Jurkat, Clone E6-1 (cell line): ENCODE results near the gene XPNPEP1.
A peak's percentile ranks its signal among the peaks of the same experiment; 100 is the strongest.
"Not testable (repeated sequence)": the region's sequence is repeated elsewhere in the genome, so short reads cannot be mapped to it uniquely, and the experiment has no call there.

ENCODE experiments used
- DNase-seq: peaks from one replicate; pipeline ENCODE4 v3.0.0-alpha.2; 2011; ENCODE audit warnings: low read depth, low spot score
- H3K4me3 ChIP-seq: 2 replicates; pipeline ENCODE4 v1.5.1; 2011; ENCODE audit warnings: mild to moderate bottlenecking, low read length, control low read depth, moderate library complexity

XPNPEP1 gene

DNA sequence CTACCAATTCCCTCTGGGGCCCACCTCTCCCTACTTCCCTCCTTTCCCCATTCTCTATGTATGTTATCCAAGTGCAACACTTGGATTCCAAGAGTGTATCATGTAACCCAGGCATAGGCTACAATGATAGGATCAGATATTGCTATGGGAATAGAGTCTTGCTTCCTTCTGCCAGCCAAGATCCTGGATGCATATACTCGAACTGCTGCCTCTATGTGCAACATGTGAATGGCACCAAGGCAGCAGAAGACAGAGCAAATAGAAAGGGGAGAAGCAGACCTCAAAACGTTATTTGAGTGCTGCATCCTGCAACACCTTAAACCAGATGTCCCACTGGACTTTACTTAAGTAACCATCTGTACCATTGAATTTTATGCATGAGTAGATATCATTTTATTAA lies 3.5 kb upstream of the XPNPEP1 start:
- no peak overlapping the region for H3K4me3 ChIP-seq
- no peak for DNase-seq

GRCh38 chr10:109926061-109926745 lies 2.9 kb upstream of the XPNPEP1 start:
- no peak for DNase-seq

GRCh38 chr10:109924967-109925620 lies 1.8 kb upstream of the XPNPEP1 start:
- no peak overlapping the region for H3K4me3 ChIP-seq
- DNase-seq, result no peak

More at GRCh38 chr10:109926061-109926745, 2.9 kb upstream of the XPNPEP1 start:
- H3K4me3 ChIP-seq, result no peak overlapping the region

DNA sequence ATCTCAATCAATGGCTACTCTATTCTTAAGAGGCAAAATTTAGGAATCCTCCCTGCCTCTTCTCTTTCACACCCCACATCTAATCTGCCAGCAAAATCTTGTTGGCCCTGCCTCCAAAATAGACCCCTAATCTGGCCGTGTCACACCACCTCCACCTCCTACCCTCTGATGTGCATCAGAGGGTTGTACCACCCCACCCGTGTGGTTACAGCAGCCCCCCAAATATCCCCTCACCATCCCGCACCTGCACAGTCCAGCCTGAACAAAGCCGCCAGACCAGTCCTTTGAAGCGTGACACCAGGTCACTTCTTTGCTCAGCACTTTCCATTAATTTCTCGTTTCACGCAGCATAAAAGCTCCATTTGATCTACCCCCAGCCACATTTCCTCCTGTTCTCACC lies 776 bp upstream of the XPNPEP1 start:
- H3K4me3 ChIP-seq, result peak overlapping the region; percentile 65
- DNase-seq, result no peak

- H3K4me3 ChIP-seq, result peak overlapping the region; percentile 65
- no peak for DNase-seq
Measured at GRCh38 chr10:109922358-109922975, 844 bp downstream of the XPNPEP1 start.

DNA sequence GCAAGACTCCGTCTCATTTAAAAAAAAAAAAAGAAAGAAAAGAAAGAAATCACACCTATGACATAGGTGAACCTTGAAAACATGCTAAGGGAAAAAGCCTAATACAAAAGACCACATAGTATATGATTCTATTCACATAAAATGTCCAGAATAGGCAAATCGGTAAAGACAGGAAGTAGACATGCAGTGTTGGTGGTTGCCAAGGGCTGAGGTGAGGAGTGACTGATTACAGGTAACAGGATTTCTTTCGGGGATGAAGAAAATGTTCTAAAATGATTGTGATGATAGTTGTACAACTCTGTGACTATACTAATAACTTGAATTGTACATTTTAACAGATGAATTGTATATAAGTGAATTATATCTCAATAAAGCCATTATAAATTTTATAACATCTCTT lies 3.3 kb downstream of the XPNPEP1 start:
- no peak overlapping the region for H3K4me3 ChIP-seq
- no peak for DNase-seq

GRCh38 chr10:109919220-109919619 lies 4.1 kb downstream of the XPNPEP1 start:
- H3K4me3 ChIP-seq, result no peak overlapping the region
- no peak for DNase-seq

GRCh38 chr10:109918707-109919106 lies 4.6 kb downstream of the XPNPEP1 start:
- DNase-seq, H3K4me3 ChIP-seq: not testable (repeated sequence)

- 0 out of 2 replicates have a peak overlapping the region, but pooled peaks have one; percentile 0 for H3K4me3 ChIP-seq
Measured at GRCh38 chr10:109915566-109915965, 7.7 kb downstream of the XPNPEP1 start.

DNA sequence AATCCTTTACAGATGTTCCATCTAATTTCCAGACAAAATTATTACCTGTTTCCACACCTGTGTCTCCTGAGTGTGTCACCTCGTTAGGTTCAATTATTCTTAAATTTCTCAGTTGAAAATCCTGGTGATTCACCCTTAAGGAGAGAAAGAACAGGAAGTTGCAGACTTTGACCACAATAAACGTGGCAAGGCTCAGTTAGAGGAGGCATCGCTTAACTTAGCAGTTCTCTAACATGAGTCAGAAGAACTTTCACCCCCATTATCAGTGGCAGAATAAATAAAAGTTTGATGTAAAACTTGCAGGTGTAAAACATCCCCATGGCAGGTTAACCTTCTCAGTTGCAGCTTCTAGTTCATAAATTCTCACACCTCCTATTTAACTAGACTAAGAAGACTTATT lies 8.3 kb downstream of the XPNPEP1 start:
- H3K4me3 ChIP-seq, result no peak overlapping the region

More at GRCh38 chr10:109915566-109915965, 7.7 kb downstream of the XPNPEP1 start:
- no peak for DNase-seq

DNA sequence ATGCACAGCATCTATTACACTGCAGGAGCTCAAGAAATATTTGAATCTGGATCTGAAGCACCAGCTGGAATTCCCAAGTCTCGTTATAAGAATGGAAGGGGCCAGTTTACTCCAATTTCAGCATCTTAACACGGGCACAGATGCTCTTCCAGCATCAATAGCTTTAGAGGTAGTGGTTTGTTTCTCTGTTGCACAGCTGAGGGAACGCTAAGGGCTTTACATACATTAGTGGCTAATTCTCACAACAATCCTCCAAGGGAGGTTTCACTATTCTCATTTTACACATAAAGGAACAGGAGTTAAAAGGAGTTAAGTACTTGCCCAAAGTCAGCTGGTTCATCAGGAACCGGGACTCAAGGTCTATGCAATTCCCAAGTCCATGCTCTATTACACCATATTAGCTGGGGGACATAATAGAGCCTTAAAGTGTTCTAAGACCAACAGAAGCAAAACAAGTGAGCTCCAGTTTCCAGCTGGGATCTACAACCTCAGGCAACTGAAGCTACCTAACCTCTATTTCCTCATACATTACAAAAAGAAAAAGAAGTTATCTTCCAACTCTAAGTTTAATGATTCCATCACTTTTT lies 9.9 kb downstream of the XPNPEP1 start:
- no peak overlapping the region for H3K4me3 ChIP-seq
- no peak for DNase-seq

More for the DNA sequence above, 8.3 kb downstream of the XPNPEP1 start:
- peak; percentile 88 for DNase-seq

- H3K4me3 ChIP-seq, result no peak overlapping the region
- peak; percentile 77 for DNase-seq
Measured at GRCh38 chr10:109912335-109913281, 10.7 kb downstream of the XPNPEP1 start.

- H3K4me3 ChIP-seq, result no peak overlapping the region
- DNase-seq, result no peak
Measured at GRCh38 chr10:109911903-109912302, 11.4 kb downstream of the XPNPEP1 start.

GRCh38 chr10:109906316-109906715 lies 17.0 kb downstream of the XPNPEP1 start:
- no peak overlapping the region for H3K4me3 ChIP-seq
- no peak for DNase-seq

DNA sequence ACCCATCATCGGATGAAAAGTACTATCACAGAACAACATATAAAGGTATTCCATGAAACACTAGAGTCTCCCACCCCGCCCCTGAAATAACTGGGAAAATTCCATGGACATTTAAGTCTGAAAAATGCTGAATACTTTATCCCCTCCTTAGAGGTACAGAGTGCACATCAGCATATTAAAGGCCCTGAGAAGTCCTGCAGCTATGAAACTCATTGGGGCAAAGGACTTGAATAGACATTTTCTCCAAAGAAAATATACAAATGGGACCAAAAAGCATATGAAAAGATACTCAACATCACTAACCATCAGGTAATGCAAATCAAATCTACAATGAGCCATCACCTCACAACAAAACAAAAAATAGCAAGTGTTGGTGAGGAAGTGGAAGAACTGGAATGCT lies 18.9 kb downstream of the XPNPEP1 start:
- no peak for DNase-seq
- H3K4me3 ChIP-seq, result no peak overlapping the region

GRCh38 chr10:109902992-109903947 lies 20.0 kb downstream of the XPNPEP1 start:
- DNase-seq, result no peak
- H3K4me3 ChIP-seq, result no peak overlapping the region

DNA sequence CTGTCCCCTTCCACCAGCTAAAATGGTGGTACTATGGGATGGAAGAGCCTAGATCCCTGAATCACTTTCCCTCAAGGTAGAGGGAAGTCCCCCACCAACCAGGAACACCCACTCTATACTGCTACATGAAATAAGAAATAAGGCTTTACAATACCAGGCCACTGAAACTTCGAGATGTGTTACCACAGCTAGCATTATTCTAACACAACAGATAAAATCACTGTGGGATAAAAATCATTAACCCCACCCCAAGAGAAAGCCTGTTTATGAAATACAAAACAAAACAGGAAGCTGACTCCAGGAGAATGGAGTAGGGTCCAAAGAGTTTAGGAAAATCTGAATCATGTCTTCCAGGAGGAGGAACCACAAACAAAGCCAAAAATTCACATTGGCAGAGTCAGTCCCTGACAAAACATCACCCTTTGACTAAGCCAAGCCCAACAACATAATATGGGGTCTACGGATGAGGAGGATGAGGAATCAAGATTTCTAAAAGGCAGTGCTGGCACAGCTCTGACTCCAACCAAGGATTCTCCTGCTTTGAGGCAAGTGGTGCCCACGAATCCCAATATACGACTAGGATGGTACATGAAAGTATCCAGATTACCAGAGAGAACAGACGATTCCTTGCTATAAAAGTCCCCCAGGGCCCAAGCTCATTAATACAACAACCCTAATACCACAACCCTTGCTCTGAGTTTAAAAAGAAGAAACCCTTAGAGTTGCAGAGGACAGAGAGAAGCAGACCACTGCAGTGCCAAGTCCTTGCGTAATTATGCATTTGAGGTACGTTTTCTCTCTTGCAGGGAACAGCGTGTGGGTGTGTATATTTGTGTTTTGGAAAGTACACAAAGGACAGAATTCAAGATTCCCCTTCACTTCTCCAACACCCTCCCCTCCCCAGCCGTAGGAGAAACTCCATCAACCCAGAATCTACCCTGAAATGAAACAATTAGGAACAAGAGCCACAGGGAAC lies 23.7 kb downstream of the XPNPEP1 start:
- no peak overlapping the region for H3K4me3 ChIP-seq
- DNase-seq, result no peak
